GM12875 (cell line): Measurements from ENCODE around the gene TRIML2.

Experiments
- H3K4me3 ChIP-seq: one replicate; pipeline ENCODE4 v1.5.1; 2011; ENCODE audit warnings: low read depth, low read length, control low read depth
- TF ChIP-seq, protein P1 (sequence below): IDR thresholded peaks from 2 replicates; pipeline ENCODE4 v1.5.1; 2011; ENCODE audit warnings: low read depth, mild to moderate bottlenecking, control low read depth, inconsistent platforms, low read length, moderate library complexity, borderline replicate concordance; ENCODE audit not compliant: insufficient read depth

TRIML2 gene

DNA sequence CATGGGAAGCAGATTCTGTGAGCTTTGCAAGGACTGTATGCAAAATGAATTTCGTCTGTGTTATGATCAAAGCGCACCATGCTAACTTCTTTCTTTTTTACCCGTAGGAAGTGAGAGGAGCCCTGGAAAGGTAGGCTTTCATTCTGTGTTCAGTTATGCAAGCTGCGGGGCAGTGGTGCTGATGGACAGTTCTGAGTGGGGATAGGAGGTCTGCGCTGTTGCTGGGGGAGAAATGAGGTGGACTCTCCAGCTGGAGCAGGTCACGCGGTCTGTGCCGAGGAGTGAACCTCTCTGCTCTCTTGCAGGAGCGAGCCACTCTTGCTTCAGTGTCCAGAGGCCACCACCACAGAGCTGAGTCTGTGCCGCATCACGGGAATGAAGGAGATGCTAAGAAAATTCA is 34.3 kb upstream of the TRIML2 start:
- H3K4me3 ChIP-seq = no peak overlapping the region
- TF ChIP-seq, protein P1, sequence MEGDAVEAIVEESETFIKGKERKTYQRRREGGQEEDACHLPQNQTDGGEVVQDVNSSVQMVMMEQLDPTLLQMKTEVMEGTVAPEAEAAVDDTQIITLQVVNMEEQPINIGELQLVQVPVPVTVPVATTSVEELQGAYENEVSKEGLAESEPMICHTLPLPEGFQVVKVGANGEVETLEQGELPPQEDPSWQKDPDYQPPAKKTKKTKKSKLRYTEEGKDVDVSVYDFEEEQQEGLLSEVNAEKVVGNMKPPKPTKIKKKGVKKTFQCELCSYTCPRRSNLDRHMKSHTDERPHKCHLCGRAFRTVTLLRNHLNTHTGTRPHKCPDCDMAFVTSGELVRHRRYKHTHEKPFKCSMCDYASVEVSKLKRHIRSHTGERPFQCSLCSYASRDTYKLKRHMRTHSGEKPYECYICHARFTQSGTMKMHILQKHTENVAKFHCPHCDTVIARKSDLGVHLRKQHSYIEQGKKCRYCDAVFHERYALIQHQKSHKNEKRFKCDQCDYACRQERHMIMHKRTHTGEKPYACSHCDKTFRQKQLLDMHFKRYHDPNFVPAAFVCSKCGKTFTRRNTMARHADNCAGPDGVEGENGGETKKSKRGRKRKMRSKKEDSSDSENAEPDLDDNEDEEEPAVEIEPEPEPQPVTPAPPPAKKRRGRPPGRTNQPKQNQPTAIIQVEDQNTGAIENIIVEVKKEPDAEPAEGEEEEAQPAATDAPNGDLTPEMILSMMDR = no peak

DNA sequence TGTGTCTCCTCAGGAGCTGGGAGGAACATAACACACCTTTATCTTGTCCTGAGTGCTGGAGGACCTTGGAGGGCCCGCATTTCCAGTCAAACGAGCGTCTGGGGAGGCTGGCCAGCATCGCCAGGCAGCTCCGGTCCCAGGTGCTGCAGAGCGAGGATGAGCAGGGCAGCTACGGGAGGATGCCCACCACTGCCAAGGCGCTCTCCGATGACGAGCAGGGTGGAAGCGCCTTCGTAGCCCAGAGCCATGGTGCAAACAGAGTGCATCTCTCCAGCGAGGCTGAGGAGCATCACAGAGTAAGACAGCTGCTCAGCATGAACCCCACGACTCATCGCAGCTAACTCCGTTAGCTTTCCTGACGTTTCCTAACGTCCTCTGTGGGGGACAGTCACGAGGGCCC is 30.3 kb upstream of the TRIML2 start:
- TF ChIP-seq, protein P1 = no peak
- H3K4me3 ChIP-seq = no peak overlapping the region

DNA sequence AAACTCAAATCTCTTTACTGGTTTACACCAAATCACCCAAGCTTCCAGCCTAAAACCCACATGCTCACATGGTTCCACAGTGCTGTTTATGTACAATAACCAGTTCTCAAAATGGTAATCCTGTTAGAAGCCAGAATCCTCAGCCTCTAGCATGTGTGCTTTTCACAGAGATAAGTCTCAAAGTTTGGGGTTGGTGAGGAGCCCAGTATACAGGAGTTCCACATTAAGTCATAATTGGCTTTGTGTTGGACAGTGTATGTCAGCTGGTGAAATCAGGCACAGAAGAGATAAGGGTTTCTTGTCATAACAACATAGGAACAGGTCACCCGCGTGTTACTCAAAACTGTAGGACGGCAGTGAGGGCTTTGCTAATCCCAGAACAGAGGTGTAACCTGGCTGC is 29.7 kb upstream of the TRIML2 start, which contains the start of gene TRIML1:
Gene TRIML1 (plus strand): TSS at position 301 of the 400 bp plus-strand sequence. CDS start 118 bp downstream, outside the sequence.
- TF ChIP-seq, protein P1 = no peak
- H3K4me3 ChIP-seq = no peak within 1 kb of the TSS

DNA sequence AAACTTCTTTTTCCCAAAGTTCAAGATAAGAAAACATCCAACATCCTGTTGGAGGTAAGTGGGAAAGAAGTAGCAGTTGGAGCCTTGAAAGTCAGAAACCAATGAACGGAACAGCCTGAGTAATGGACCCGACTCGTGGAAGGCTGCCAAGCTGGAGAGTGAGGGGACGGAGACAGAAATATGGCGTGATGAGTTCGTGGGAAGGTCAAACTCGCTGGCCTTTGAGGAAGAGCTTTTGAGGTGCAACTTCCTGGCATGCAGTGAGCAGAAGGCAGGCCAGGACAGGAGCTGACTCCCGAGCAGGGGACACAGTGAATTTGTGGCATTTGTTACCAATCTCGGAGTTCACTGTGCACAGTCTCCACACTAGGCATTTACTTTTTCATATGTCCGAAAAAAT is 28.8 kb upstream of the TRIML2 start:
- no peak overlapping the region for H3K4me3 ChIP-seq
- TF ChIP-seq, protein P1 = no peak

DNA sequence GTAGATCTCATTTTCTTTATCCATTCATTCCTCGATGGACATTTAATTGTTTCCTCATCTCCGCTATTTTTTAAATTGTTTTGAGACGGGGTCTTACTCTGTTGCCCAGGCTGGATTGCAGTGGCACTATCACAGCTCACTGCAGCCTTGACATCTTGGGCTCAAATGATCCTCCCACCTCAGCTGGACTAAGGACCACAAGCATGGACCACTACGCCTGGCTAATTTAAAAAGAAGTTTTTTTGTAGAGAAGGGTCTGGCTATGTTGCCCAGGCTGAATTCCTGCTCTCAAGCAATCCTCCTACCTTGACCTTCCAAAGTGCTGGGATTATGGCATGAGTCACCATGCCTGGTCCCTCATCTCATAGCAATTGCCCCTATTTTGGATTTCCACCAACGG is 22.8 kb upstream of the TRIML2 start:
- TF ChIP-seq, protein P1 = no peak
- H3K4me3 ChIP-seq = no peak overlapping the region

DNA sequence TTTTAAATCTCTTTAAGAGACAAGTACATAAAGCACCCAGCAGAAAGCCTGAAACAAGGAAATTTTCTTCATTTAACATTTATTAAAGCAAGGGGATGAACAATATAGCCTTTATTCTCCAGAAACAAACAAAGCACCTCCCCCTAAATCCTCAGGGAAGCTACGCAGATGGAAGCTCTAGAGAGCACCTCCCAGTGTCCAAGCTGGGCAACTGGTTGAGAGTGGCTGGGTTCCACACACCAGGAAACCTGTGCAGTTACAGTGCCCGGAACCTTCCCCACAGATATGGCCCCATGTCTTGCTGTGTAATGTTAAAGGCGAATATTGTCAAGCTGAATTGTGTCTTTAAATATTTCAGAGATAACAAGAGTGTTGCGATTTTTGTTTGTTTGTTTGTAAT is 21.0 kb upstream of the TRIML2 start:
- TF ChIP-seq, protein P1 = no peak
- H3K4me3 ChIP-seq = no peak overlapping the region

DNA sequence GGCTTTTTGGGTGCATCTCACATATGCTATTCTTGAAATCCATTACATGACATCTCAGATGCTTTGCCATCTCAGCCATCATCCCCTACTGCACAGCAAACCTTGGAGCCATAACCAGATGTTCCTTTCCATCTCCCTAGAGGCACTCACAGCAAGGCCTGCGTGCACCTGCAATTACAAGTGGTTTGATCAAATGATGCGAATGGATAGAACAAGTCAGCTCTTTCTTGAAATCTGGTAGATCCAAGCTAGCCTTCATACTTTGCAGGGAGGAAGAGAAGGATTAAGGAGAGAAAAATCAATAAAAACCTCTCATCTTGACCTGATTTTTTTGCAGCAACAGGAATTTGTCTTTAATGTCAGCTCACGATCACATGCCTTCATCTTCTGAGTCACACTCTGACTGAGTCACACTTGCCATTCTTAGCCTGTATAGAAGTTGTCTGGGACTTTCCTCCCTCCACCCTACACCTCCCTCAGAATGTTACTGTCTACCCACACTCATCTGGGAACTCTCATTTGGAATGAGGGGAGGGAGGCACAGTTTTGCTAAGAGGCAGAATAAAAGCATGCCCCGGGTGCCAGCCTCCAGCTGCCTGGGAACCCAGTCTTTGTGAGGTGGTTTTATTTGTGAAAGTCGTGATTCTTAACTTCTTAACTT is 17.9 kb upstream of the TRIML2 start:
- no peak overlapping the region for H3K4me3 ChIP-seq
- TF ChIP-seq, protein P1 = no peak
